ENCODE results near the gene COL10A1. TPM values are rescaled to one million over a fixed set of nuclear protein-coding genes. Genes with fewer than 3 reads are reported as not detected.

Gene COL10A1
- total and polyA plus RNA-seq, 7 donors = not detected

DNA sequence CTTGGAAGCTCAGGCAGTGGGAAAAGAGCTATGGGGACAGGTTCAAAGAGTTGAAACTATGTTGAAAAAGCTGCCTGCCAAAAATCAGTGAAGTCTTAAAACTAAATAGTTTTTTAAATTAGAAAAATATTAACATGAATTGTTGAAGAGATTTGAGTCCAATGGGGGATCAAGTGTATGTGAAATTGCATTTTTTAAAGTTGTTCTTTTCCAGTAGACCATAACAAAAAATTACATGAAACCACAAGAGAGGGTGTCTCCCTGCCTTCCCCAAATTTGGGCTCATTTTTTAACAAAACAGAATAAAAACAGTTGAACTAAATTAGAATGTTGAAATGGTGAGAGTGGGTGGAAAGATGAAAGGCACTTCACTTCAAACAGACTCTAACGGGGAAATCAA is 31.5 kb upstream of the COL10A1 start:
- 55 to 90% methylated on average over 1 of the region's 1 CpG for WGBS, 2 donors

GRCh38 chr6:116156405-116157326 is 30.7 kb upstream of the COL10A1 start:
- Histone ChIP-seq H3K27ac (no peak overlapping the region), H3K36me3 (no peaks in the 10 kb centered on the region), H3K27me3 (no peaks in the 10 kb centered on the region), H3K4me1 (no peaks in the 10 kb centered on the region), H3K4me3 (no peak overlapping the region), H3K9me3 (peaks cover 0 to 2% (median 0%) of the 10 kb centered on the region in 4 donors)
- no peak for DNase-seq
- 73 to 86% methylated on average over 7 of the region's 7 CpGs for WGBS, 2 donors
- TF ChIP-seq, protein P1, sequence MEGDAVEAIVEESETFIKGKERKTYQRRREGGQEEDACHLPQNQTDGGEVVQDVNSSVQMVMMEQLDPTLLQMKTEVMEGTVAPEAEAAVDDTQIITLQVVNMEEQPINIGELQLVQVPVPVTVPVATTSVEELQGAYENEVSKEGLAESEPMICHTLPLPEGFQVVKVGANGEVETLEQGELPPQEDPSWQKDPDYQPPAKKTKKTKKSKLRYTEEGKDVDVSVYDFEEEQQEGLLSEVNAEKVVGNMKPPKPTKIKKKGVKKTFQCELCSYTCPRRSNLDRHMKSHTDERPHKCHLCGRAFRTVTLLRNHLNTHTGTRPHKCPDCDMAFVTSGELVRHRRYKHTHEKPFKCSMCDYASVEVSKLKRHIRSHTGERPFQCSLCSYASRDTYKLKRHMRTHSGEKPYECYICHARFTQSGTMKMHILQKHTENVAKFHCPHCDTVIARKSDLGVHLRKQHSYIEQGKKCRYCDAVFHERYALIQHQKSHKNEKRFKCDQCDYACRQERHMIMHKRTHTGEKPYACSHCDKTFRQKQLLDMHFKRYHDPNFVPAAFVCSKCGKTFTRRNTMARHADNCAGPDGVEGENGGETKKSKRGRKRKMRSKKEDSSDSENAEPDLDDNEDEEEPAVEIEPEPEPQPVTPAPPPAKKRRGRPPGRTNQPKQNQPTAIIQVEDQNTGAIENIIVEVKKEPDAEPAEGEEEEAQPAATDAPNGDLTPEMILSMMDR (IDR thresholded peaks at IDR 0.05) = no peak
- TF ChIP-seq POLR2A (IDR thresholded peaks at IDR 0.05) = no peak
- TF ChIP-seq EP300 (IDR thresholded peaks at IDR 0.05) = no peak
- no peak for TF ChIP-seq POLR2AphosphoS5 (IDR thresholded peaks at IDR 0.05)
- intact Hi-C loops (cut with DNase I) = no loop called here

More for the DNA sequence above, 31.5 kb upstream of the COL10A1 start:
- peaks cover 0 to 2% (median 0%) of the 10 kb centered on the region in 4 donors for H3K9me3 ChIP-seq
- no peaks in the 10 kb centered on the region for H3K36me3 ChIP-seq
- no peak overlapping the region for H3K4me3 ChIP-seq
- TF ChIP-seq POLR2AphosphoS5 (IDR thresholded peaks at IDR 0.05) (no peak), POLR2A (IDR thresholded peaks at IDR 0.05) (no peak), EP300 (IDR thresholded peaks at IDR 0.05) (no peak)
- TF ChIP-seq, protein P1 (IDR thresholded peaks at IDR 0.05) = no peak
- intact Hi-C loops (cut with DNase I) = no loop called here
- no peak for DNase-seq
- H3K4me1 ChIP-seq = no peaks in the 10 kb centered on the region
- no peak overlapping the region for H3K27ac ChIP-seq
- no peaks in the 10 kb centered on the region for H3K27me3 ChIP-seq

GRCh38 chr6:116154887-116155286 is 29.0 kb upstream of the COL10A1 start:
- TF ChIP-seq POLR2AphosphoS5 (IDR thresholded peaks at IDR 0.05) (no peak), POLR2A (IDR thresholded peaks at IDR 0.05) (no peak), EP300 (IDR thresholded peaks at IDR 0.05) (no peak)
- TF ChIP-seq, protein P1 (IDR thresholded peaks at IDR 0.05) = no peak
- peaks cover 0 to 2% (median 0%) of the 10 kb centered on the region in 4 donors for H3K9me3 ChIP-seq
- intact Hi-C loops (cut with DNase I) = no loop called here
- no peak for DNase-seq
- no peak overlapping the region for H3K27ac ChIP-seq
- H3K36me3 ChIP-seq = no peaks in the 10 kb centered on the region
- no peaks in the 10 kb centered on the region for H3K27me3 ChIP-seq
- H3K4me1 ChIP-seq = no peaks in the 10 kb centered on the region
- 97 to 98% methylated on average over 2 of the region's 2 CpGs for WGBS, 2 donors
- H3K4me3 ChIP-seq = no peak overlapping the region

GRCh38 chr6:116152620-116153019 is 26.7 kb upstream of the COL10A1 start:
- no peak for DNase-seq
- intact Hi-C loops (cut with DNase I) = no loop called here
- Histone ChIP-seq H3K4me1 (no peaks in the 10 kb centered on the region), H3K36me3 (no peaks in the 10 kb centered on the region), H3K4me3 (no peak overlapping the region), H3K27ac (no peak overlapping the region), H3K27me3 (no peaks in the 10 kb centered on the region), H3K9me3 (no peaks in the 10 kb centered on the region)
- WGBS, 2 donors = 23 to 65% methylated on average over 1 of the region's 1 CpG
- no peak for TF ChIP-seq POLR2AphosphoS5 (IDR thresholded peaks at IDR 0.05)
- TF ChIP-seq, protein P1 (IDR thresholded peaks at IDR 0.05) = no peak
- no peak for TF ChIP-seq EP300 (IDR thresholded peaks at IDR 0.05)
- no peak for TF ChIP-seq POLR2A (IDR thresholded peaks at IDR 0.05)

Measured in sigmoid colon (tissue), 7 donors.